Measurements from ENCODE around the gene ADAM12. TPM values are rescaled to one million over a fixed set of nuclear protein-coding genes. Genes with fewer than 3 reads are reported as not detected.

ADAM12 gene
- total and polyA plus RNA-seq, 11 donors = 0.04 to 11.2 (median 0.82) TPM; not detected in 1

DNA sequence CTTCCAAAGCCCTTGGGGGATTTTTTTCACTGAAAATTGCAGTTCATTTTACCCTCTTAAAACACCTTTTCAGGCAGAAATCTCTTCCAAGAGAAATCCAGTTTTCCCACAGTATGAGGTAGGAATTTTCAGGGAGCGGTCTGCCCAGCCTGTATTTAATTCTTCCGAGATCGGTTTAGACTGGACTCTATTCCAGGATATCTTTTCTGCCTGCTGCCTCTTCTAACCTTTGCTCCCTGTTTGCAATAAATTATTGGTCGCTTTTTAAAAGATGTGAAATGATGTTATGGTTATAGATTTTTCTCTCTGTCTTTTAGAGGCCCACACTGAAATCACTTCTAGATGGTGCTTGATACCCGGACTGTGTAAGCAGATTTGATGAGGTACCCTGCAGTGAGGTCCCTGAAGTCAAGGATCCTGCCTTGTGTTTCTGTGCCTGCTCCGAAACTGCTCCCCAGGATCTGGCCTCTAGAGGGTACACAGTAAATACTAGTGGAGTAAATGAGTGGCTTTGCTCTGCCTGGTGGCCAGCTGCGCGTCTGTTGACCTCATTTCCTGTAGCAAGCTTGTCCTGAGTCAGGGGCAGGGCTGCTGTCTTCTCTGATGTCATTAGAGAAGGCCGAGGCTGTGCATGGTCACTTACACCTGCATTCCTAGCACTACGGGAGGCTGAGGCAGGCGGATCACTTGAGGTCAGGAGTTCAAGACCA lies 300.3 kb downstream of the ADAM12 start:
- peak in 2 of 5 donors; percentile 43 to 59 for DNase-seq
- peak in 2 of 4 donors; percentile 69 to 94 for ATAC-seq

DNA sequence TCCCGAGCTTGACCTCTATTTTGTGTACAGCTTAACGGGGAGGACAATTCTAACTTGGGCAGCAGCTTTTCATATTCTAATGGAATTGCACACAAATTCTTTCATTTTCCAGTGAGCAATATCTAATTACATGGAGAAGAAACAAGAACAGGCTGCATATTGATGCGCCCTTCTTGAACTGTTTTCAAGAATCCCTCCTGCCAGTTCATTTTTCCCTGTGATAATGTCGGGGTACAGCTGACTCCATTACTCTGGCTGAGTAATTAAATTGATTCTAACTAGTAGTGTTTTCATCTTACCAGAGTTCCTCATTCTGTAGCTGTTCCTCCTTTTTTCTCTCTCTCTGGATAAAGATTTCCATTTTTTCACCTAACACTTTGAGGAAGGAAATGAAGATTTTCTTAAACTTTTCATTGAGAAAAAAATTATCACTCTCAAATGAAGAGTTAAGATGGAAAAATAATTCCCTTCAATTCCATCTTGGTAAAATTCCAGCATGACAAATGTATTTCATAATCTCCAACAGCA lies 301.1 kb downstream of the ADAM12 start:
- no peak for TF ChIP-seq POLR2A (IDR thresholded peaks at IDR 0.05)
- TF ChIP-seq, protein P1, sequence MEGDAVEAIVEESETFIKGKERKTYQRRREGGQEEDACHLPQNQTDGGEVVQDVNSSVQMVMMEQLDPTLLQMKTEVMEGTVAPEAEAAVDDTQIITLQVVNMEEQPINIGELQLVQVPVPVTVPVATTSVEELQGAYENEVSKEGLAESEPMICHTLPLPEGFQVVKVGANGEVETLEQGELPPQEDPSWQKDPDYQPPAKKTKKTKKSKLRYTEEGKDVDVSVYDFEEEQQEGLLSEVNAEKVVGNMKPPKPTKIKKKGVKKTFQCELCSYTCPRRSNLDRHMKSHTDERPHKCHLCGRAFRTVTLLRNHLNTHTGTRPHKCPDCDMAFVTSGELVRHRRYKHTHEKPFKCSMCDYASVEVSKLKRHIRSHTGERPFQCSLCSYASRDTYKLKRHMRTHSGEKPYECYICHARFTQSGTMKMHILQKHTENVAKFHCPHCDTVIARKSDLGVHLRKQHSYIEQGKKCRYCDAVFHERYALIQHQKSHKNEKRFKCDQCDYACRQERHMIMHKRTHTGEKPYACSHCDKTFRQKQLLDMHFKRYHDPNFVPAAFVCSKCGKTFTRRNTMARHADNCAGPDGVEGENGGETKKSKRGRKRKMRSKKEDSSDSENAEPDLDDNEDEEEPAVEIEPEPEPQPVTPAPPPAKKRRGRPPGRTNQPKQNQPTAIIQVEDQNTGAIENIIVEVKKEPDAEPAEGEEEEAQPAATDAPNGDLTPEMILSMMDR (IDR thresholded peaks at IDR 0.05) = no peak
- Histone ChIP-seq H3K27me3 (no peaks in the 10 kb centered on the region), H3K4me1 (peaks cover 0 to 15% (median 0%) of the 10 kb centered on the region in 12 donors), H3K27ac (no peak overlapping the region), H3K9me3 (no peaks in the 10 kb centered on the region), H3K4me3 (no peak overlapping the region), H3K36me3 (no peaks in the 10 kb centered on the region)
- DNase-seq (no peak), ATAC-seq (no peak)
- intact Hi-C loops (cut with DNase I) = no loop called here
- WGBS, 4 donors = 78 to 94% (median 88%) methylated on average over 4 of the region's 4 CpGs

More for the DNA sequence above, 300.3 kb downstream of the ADAM12 start:
- intact Hi-C loops (cut with DNase I) = no loop called here
- Histone ChIP-seq H3K36me3 (no peaks in the 10 kb centered on the region), H3K4me3 (no peak overlapping the region), H3K27ac (no peak overlapping the region), H3K4me1 (peaks cover 0 to 22% (median 0%) of the 10 kb centered on the region in 12 donors), H3K9me3 (no peaks in the 10 kb centered on the region), H3K27me3 (no peaks in the 10 kb centered on the region)
- WGBS, 4 donors = 57 to 71% (median 63%) methylated on average over 10 to 11 of the region's 11 CpGs
- TF ChIP-seq, protein P1 (IDR thresholded peaks at IDR 0.05) = no peak
- no peak for TF ChIP-seq POLR2A (IDR thresholded peaks at IDR 0.05)

DNA sequence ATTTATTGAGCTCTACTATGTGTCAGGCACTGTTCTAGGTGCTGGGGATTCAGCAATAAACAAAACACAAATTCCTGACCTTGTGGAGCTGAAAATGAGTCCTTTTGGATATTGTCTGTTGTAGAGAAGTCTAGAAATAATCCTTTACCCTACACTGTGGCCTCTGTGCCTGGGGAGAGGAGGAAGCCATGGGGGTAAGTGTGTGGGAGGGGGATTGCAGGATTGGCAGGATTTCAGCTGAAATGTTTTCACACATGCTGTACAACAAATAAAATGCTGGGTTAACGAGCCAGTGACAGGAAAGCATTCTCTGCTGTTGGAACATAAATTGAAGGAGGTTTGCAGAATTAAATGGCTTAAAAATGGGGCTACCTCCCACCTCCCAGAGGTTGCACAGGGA lies 302.5 kb downstream of the ADAM12 start:
- Histone ChIP-seq H3K27me3 (no peaks in the 10 kb centered on the region), H3K4me1 (peaks cover 0 to 13% (median 0%) of the 10 kb centered on the region in 12 donors), H3K36me3 (no peaks in the 10 kb centered on the region), H3K4me3 (no peak overlapping the region), H3K27ac (no peak overlapping the region), H3K9me3 (no peaks in the 10 kb centered on the region)
- no peak for DNase-seq
- intact Hi-C loops (cut with DNase I) = no loop called here
- 43 to 66% (median 59%) methylated on average over 1 of the region's 1 CpG for WGBS, 4 donors
- no peak for TF ChIP-seq POLR2A (IDR thresholded peaks at IDR 0.05)
- TF ChIP-seq, protein P1 (IDR thresholded peaks at IDR 0.05) = no peak
- ATAC-seq = no peak

DNA sequence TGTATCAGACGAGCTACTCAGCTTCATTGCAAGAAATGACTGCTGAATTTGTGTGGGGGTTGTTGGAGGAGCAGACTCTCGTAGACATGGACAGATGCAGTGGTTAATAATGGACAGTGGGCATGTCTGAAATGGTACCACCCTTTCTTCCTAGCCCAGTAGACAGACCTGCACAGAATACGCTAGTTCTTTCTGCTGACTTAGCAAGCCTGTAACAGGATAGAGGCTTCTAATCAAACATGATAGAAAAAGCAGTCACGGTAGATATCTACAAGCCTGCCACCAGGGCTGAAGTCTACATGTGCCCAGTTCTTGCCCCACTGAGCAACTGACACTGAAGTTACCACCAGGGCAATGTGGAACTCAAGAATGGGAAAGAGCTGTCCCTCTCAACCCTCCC lies 303.9 kb downstream of the ADAM12 start:
- H3K9me3 ChIP-seq = no peaks in the 10 kb centered on the region
- no peaks in the 10 kb centered on the region for H3K36me3 ChIP-seq
- DNase-seq (no peak), ATAC-seq (no peak)
- H3K4me1 ChIP-seq = peaks cover 0 to 13% (median 0%) of the 10 kb centered on the region in 12 donors
- H3K4me3 ChIP-seq = no peak overlapping the region
- intact Hi-C loops (cut with DNase I) = no loop called here
- no peak for TF ChIP-seq POLR2A (IDR thresholded peaks at IDR 0.05)
- TF ChIP-seq, protein P1 (IDR thresholded peaks at IDR 0.05) = no peak
- H3K27ac ChIP-seq = no peak overlapping the region
- WGBS, 4 donors = 86 to 96% (median 92%) methylated on average over 4 of the region's 4 CpGs
- H3K27me3 ChIP-seq = peaks cover 0 to 4% (median 0%) of the 10 kb centered on the region in 9 donors
